Thyroid gland (tissue), 4 donors: ENCODE measurements around the gene TSPAN31. TPM values are rescaled to one million over a fixed set of nuclear protein-coding genes. Genes with fewer than 3 reads are reported as not detected.

Experiments used
- DNase-seq, 2 donors: peaks; one replicate each; pipeline ENCODE4 v3.0.0-alpha.2; 2019
- H3K27ac ChIP-seq, 3 donors: fragments of 200-600 bp; sonication (generic); 1 replicate in 2 of 3; 2 replicates in 1 of 3; pipeline ENCODE4 v1.5.1; 2016 to 2019; ENCODE audit warnings: mild to moderate bottlenecking in 1 of 3, moderate library complexity in 1 of 3
- H3K27me3 ChIP-seq: fragments of 200-600 bp; sonication (generic); one replicate; pipeline ENCODE4 v1.5.1; 2019
- H3K36me3 ChIP-seq, 2 donors: fragments of 200-600 bp; sonication (generic); one replicate each; pipeline ENCODE4 v1.5.1; 2016 to 2019
- H3K4me1 ChIP-seq, 2 donors: fragments of 200-600 bp; sonication (generic); one replicate each; pipeline ENCODE4 v1.5.1; 2017 to 2019
- H3K4me3 ChIP-seq, 3 donors: fragments of 200-600 bp; sonication (generic); replicated peaks in 1 of 3; 1 replicate in 2 of 3; 2 replicates in 1 of 3; pipeline ENCODE4 v1.5.1; 2016; ENCODE audit warnings: mild to moderate bottlenecking in 1 of 3
- H3K9me3 ChIP-seq: fragments of 200-600 bp; sonication (generic); one replicate; pipeline ENCODE4 v1.5.1; 2017
- CTCF ChIP-seq, 6 experiments: fragments of 200-600 bp in 3 of 6; fragments of 450-650 bp in 3 of 6; sonication (generic) in 3 of 6; IDR thresholded peaks; one replicate each; pipeline ENCODE4 v1.5.1; 2016 to 2019; ENCODE audit warnings: antibody characterized with exemption in 6 of 6, mild to moderate bottlenecking in 2 of 6, inconsistent platforms in 1 of 6, moderate library complexity in 1 of 6
- POLR2A ChIP-seq, 2 donors: fragments of 450-650 bp; IDR thresholded peaks; one replicate each; pipeline ENCODE4 v1.6.1; 2017; ENCODE audit warnings: antibody characterized with exemption in 2 of 2, mild to moderate bottlenecking in 2 of 2, moderate library complexity in 1 of 2
- WGBS, 2 donors: methylation state at CpG; one replicate each; pipeline ENCODE4 v1.1.5; 2017; 5-methylcytosine and 5-hydroxymethylcytosine counted together
- intact Hi-C: fragments of 100-400 bp; cut with DNase I; formaldehyde crosslinking; loops from one replicate; pipeline ENCODE4 v1.15.1; 2023
- total RNA-seq, 4 donors: library from RNA; depleted of rRNA; stranded (reverse); fragments of >200 nt; gene quantifications; one replicate each; pipeline ENCODE4 v1.2.3, GENCODE V29; 2016

Gene TSPAN31
- total RNA-seq, 4 donors from 2014 or later = 110 to 166 (median 137) TPM

DNA sequence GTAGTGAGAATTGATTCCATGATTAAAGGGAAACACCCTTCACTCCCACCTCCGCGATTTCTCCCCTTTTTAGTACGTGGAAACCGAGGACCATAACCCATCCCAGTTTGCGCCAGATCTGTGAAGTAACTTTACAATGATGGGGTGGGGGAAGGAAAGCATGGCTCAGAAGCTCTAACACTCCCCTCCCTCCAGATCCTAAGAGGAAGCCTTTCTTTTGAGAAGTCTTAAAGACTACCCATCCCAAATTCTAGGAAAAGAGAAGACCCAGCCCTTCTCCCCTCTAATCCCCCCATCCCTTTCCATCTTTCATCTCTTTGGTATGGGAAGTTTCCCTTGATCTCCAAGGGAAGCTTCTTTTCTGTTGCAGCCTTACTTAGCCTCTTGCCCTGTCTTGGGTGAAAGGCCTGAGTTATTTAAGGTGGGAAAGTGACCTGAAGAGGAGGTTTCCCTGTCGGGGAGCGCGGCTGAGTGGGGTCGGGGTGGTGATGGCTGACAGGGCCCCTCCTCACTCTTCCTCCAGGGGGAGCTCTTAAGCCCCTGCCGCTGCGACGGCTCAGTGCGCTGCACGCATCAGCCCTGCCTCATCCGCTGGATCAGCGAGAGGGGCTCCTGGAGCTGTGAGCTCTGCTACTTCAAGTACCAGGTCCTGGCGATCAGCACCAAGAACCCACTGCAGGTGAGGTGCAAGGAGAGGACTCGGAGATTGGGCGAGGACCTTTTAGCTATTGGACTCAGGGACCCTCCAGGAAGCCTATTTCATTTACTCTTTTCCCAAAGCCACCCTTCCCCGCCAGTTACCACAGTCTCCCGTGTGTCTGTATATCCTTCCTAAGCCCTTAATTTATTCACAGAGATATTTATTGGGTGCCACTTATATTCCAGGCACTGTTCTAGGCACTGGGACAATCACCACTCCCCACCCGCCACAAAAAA lies 11.8 kb downstream of the TSPAN31 start:
- Histone ChIP-seq H3K4me1 (peaks cover 13 to 30% of the 10 kb centered on the region in 2 donors), H3K27me3 (no peaks in the 10 kb centered on the region), H3K27ac (no peak overlapping the region), H3K4me3 (peak overlapping the region in 1 of 3 donors; percentile 79), H3K9me3 (no peaks in the 10 kb centered on the region), H3K36me3 (peaks cover 9 to 10% of the 10 kb centered on the region in 2 donors)
- intact Hi-C loops = no loop called here
- WGBS, 2 donors = 46 to 50% methylated on average over 16 to 22 of the region's 22 CpGs
- peak; percentile 42 to 47 for DNase-seq
- TF ChIP-seq POLR2A (IDR thresholded peaks at IDR 0.05) (no peak), CTCF (IDR thresholded peaks at IDR 0.05) (peak in 3 of 6 experiments; percentile 19 to 54 (median 25))

DNA sequence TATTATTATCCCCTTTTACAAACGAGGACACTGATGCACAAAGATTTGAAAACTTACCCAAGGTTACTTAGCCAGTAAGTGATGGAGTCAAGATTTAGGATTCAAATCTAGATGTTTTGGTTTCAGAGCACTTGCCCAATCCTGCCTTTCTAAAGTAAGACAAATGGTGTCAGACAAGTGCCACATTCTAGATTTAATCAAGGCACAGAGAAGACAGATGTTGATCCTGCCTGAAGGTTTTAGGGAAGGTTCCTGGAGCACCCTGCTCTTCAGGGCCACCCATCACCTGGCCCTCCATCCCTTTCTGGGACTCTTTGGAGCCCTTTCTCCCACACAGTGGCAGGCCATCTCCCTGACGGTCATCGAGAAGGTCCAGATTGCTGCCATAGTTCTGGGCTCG lies 12.9 kb downstream of the TSPAN31 start:
- 96 to 97% methylated on average over 4 of the region's 4 CpGs for WGBS, 2 donors

GRCh38 chr12:57758552-57759359 lies 13.9 kb downstream of the TSPAN31 start:
- no peak for DNase-seq
- Histone ChIP-seq H3K27me3 (no peaks in the 10 kb centered on the region), H3K36me3 (peaks cover 9 to 10% of the 10 kb centered on the region in 2 donors), H3K27ac (no peak overlapping the region), H3K4me3 (no peak overlapping the region), H3K9me3 (no peaks in the 10 kb centered on the region), H3K4me1 (peaks cover 13 to 20% of the 10 kb centered on the region in 2 donors)
- 94 to 96% methylated on average over 21 to 25 of the region's 25 CpGs for WGBS, 2 donors
- TF ChIP-seq CTCF (IDR thresholded peaks at IDR 0.05) (no peak), POLR2A (IDR thresholded peaks at IDR 0.05) (no peak)
- intact Hi-C loops = no loop called here

More for the DNA sequence above, 12.9 kb downstream of the TSPAN31 start:
- Histone ChIP-seq H3K4me3 (no peak overlapping the region), H3K27me3 (no peaks in the 10 kb centered on the region), H3K27ac (no peak overlapping the region), H3K36me3 (peaks cover 9 to 10% of the 10 kb centered on the region in 2 donors), H3K9me3 (no peaks in the 10 kb centered on the region), H3K4me1 (peaks cover 13 to 28% of the 10 kb centered on the region in 2 donors)
- no peak for TF ChIP-seq POLR2A (IDR thresholded peaks at IDR 0.05)
- TF ChIP-seq CTCF (IDR thresholded peaks at IDR 0.05) = no peak
- DNase-seq = no peak
- intact Hi-C loops = no loop called here

GRCh38 chr12:57759360-57759980 lies 14.6 kb downstream of the TSPAN31 start:
- TF ChIP-seq POLR2A (IDR thresholded peaks at IDR 0.05) (no peak), CTCF (IDR thresholded peaks at IDR 0.05) (peak in 3 of 6 experiments; percentile 34 to 56 (median 46))
- no peaks in the 10 kb centered on the region for H3K9me3 ChIP-seq
- 27 to 44% methylated on average over 3 of the region's 3 CpGs for WGBS, 2 donors
- peak; percentile 32 to 50 for DNase-seq
- H3K27me3 ChIP-seq = no peaks in the 10 kb centered on the region
- intact Hi-C loops = no loop called here
- H3K27ac ChIP-seq = no peak overlapping the region
- H3K4me1 ChIP-seq = peaks cover 13 to 15% of the 10 kb centered on the region in 2 donors
- peaks cover 9 to 10% of the 10 kb centered on the region in 2 donors for H3K36me3 ChIP-seq
- H3K4me3 ChIP-seq = no peak overlapping the region
